ENCODE results near the gene UBL3. TPM values are rescaled to one million over a fixed set of nuclear protein-coding genes. Genes with fewer than 3 reads are reported as not detected.

The UBL3 gene
- total and polyA plus RNA-seq, 10 of the 15 experiments (the other 5 are each of a cell fraction or from before 2014, with no cell fraction given): 5.5 to 13.7 (median 10.6) TPM

DNA sequence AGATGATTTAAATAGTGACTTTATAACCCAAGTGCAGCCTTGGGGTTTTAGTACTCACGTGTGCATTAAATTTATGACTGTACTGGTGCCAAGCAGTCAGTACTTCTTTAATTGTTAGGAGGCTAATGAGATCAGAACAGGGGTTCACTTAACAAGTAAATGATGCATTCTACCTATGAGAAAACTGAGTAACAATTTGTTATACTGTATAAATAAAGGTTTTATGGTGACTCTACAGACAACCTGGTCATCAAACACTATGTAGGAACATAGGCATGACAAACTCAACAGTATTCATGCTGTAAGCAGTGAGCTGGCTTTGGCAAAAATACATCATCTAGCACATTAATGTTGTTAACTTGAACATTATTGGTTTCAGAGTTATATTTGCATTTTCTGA is 75.6 kb downstream of the UBL3 start:
- H3K79me2 ChIP-seq (ENCODE audit: control insufficient read depth, insufficient read depth, low read length): no peaks in the 10 kb centered on the region
- ChIA-PET CTCF (interaction anchor here (1.0 to 9.2 kb wide), 7 partner anchors 27 to 1090 kb away, joined by 3 to 286 read pairs (median 4); no protein-coding TSS in a partner anchor), SMC1A (ENCODE audit: uncharacterized antibody, unreplicated experiment) (interaction anchor here (0.6 to 8.8 kb wide), 7 partner anchors 8 to 339 kb away, joined by 3 to 165 read pairs (median 8); partner anchors contain the start of gene UBL3), POLR2A (interaction anchor here (0.7 kb wide), 1 partner anchor 76 kb away, joined by 3 read pairs; the partner anchor contains the start of gene UBL3), RAD21 (ENCODE audit: unreplicated experiment) (interaction anchor here (1.0 to 1.3 kb wide), 4 partner anchors 45 to 338 kb away, joined by 3 to 7 read pairs (median 4); no protein-coding TSS in a partner anchor)
- TF ChIP-seq SMC3 (IDR thresholded peaks at IDR 0.05; ENCODE audit: borderline replicate concordance, low read length) (no peak), PAX8 (IDR thresholded peaks at IDR 0.05) (no peak), SP1 (IDR thresholded peaks at IDR 0.05; ENCODE audit: low read depth, low read length) (no peak), ESRRA (IDR thresholded peaks at IDR 0.05; ENCODE audit: low read length) (no peak), RFX5 (IDR thresholded peaks at IDR 0.05; ENCODE audit: low read depth, low read length) (no peak), MTA3 (IDR thresholded peaks at IDR 0.05; ENCODE audit: borderline replicate concordance, low read length) (no peak), EGR1 (IDR thresholded peaks at IDR 0.05; ENCODE audit: borderline replicate concordance in 1 of 2, low read depth in 2 of 2, low read length in 2 of 2) (no peak), ZBTB11 (CRISPR knock-in tag; IDR thresholded peaks at IDR 0.05) (no peak), ATF2 (IDR thresholded peaks at IDR 0.05; ENCODE audit: low read length) (no peak), EED (IDR thresholded peaks at IDR 0.05; ENCODE audit: low read depth) (no peak), JUNB (IDR thresholded peaks at IDR 0.05) (no peak)
- DNase-seq (ENCODE audit: low read depth, low spot score) (no peak), FAIRE-seq (peak; percentile 38), ATAC-seq (no peak)
- no peaks in the 10 kb centered on the region; the same call in 1 of the 3 replicates for H3K9me3 ChIP-seq (replicated peaks; ENCODE audit: control insufficient read depth, insufficient read depth, low read length)
- H3K27me3 ChIP-seq (replicated peaks in 1 of 2; ENCODE audit: control insufficient read depth in 2 of 2, insufficient read depth in 2 of 2, low read length in 1 of 2): no peaks in the 10 kb centered on the region
- intact Hi-C loops (cut with micrococcal nuclease; ENCODE audit: unreplicated experiment) (loop anchor here (5.0 kb wide), 2 partner anchors 147 to 162 kb away; no protein-coding TSS in a partner anchor), in situ Hi-C loops (cut with MboI) (loop anchor here (5.0 kb wide), 3 partner anchors 72 to 342 kb away; no protein-coding TSS in a partner anchor)
- no peak overlapping the region for H3K4me3 ChIP-seq
- no peak overlapping the region for H3K27ac ChIP-seq (ENCODE audit: control insufficient read depth, insufficient read depth)
- H4K20me1 ChIP-seq (ENCODE audit: control insufficient read depth, insufficient read depth): no peaks in the 10 kb centered on the region
- H3K4me2 ChIP-seq (ENCODE audit: control insufficient read depth, insufficient read depth): no peak overlapping the region
- H3K4me1 ChIP-seq (ENCODE audit: control insufficient read depth, insufficient read depth, low read length): no peaks in the 10 kb centered on the region
- WGBS (ENCODE audit: insufficient coverage, insufficient replicate concordance, low lambda C conversion rate, missing lambda C conversion rate): 100% methylated on average over 1 of the region's 1 CpG
- no TSS peak for BruUV-seq (replicated peaks)
- no peak overlapping the region for H3K9ac ChIP-seq (ENCODE audit: control insufficient read depth, insufficient read depth, low read length)
- H3K36me3 ChIP-seq (ENCODE audit: control insufficient read depth in 2 of 2, insufficient read depth in 2 of 2, low read length in 1 of 2): no peaks in the 10 kb centered on the region
- H2AFZ ChIP-seq (ENCODE audit: control insufficient read depth, low read depth, low read length): no peak overlapping the region
